Measurements from ENCODE around the gene ERCC6L2.
A peak's percentile ranks its signal among the peaks of the same experiment; 100 is the strongest.

Gene ERCC6L2

DNA sequence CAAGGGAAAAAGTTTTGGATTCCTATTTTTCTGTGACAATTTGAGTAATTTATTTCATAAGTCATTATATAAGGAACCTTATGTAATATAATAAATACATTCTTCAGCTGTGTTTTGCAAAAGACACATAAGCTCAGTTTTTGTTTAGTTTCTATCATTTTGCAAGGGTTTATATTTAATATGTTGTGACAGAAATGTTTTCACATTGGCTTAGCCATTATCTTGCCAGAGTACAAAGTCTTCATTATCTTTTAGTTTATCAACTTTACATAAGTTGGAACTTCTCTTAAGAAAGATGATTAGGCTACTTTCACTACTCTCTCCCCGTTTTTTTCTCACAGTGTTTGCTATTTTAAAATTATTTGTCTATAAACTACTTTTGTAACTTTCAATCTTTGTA, 54.8 kb downstream of the ERCC6L2 start:
- DNase-seq: no peak

DNA sequence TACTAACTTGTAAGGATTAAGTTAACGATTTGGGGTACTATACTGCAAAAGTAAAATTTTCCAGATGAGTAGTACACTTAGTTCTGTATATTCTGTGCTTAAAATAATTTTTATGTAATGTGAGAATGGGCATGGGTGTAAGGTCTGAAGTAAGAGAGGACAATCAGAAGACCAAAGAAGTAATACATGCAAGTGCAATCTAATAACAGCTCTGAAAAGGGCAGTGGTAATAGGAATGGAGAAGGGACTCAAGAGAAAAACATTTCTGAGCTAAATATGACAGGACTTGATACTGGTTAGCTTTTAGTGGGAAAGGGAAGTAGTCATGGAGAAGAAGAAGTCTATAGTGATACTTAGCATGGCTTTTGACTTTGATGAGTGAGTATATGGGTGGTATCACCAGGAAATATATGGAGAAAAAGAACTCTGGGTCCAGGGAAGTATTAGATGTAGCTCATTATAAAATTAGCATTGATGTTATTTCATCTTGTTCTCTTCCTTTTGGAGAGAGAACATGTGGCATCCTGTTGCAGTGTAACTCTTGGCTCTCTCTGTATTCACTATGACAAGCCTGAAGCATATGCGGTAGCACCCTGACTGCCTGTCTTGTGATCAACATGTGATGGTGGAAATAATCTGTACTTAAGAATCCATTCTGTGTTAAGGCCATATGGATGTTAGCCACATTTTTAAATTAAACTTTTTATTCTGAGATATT, 60.5 kb downstream of the ERCC6L2 start:
- DNase-seq: no peak

DNA sequence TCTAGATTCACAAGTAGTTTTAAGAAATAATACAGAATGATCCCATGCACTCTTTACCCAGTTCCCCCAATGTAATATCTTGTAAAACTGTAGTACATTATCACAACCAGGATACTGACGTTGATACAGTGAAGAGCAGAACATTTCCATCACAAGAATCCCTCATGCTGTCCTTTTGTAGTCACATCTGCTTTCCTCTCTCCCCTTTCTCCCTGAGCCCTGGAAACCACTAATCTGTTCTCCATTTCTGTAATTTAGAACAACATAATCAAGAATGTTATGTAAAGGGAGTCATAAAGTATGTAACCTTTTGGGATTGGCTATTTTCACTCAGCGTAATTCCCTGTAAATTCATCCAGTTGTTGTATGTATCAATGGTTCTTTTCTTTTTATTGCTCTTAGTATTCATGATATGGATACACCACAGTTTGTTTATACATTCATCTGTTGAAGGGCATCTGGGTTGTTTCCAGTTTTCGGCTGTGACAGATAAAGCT, 61.1 kb downstream of the ERCC6L2 start:
- DNase-seq: no peak

DNA sequence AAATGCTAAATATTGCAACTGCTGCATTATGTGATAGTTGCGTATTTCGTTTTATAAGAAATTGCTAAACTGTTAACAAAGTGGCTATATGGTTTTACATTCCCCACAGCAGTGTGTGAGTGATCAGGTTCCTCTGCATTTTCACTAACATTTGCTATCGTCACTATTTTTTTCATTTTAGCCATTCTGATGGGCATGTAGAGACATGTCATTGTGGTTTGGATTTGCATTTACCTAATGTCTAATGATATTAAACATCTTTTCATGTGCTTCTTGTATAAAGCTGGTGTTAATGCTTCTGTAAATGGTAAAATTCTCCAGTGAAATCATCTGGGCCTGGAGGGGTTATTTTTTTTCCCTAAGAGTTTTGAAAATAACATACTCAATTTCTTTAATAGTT, 61.6 kb downstream of the ERCC6L2 start:
- no peak for DNase-seq

DNA sequence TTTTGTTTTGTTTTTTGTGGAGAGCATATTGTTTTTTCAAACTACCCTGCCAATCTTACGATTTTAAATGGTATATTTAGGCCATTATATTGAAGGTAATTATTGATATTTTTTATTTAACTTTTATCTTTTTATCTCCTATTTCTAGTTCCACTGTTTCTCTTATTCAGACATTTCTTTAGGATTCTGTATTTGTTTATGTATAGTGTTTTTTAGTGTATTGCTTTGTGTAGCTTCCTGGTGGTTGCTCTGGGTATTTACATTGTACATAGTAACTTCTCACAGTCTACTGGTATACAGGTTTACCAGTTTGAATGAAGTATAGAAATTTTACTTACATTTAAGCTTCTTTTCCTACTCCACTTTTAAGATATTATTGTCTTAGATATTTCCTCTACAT, 63.2 kb downstream of the ERCC6L2 start:
- no peak for DNase-seq

DNA sequence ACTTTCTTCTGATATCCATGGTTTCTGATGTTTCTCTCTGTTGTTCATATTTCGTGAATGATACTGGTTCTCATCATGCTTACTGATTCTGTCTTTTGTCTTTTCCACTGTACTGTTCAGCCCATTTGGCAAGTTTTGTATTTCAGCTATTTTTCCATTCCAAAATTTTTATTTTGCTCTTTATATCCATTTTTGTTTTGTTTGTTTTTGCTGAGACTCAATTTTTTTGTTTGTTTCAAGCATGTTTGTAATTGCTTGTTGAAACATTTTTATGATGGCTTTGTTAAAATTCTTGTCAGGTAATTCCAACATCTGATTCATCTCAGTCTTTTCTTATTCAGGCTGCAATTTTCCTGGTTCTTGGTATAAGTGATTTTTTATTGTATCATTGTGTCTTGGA, 64.0 kb downstream of the ERCC6L2 start:
- no peak for DNase-seq

DNA sequence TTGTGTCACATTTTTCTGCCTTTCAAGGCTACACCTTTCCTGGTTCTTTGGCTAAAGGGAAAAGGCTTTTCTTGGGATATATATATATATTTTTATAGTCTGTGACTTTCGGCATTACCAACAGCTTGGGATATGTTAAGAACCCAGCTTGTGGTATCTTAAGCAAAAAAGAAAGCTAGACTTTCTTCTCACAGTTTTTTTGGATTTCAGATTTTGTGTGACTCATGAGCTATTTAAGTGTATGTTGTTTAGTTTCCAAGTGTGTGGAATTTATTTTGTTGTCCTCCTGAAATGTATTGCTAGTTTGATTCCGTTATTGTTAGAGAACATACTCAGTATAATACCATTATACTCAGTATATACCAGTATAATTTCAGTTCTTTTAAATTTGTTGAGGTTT, 64.8 kb downstream of the ERCC6L2 start:
- no peak for DNase-seq

DNA sequence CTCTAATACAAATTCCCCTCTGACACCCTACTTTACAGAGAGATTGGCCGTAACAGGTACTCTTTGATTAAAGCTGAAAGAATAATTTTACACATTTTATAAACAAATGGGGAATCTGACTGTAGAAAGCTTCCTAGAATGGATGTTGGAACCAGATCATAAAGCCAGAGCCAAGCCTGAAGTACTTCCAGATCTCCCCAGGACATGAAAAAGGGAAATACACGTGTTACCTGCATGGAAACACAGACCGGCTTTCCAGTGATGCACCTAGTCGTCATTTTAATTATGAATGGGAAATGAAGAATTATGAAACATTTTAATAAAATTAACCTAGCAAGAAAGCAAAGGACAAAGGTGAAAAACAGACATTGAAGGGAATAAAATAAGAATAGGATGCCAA, 66.5 kb downstream of the ERCC6L2 start:
- no peak for DNase-seq

DNA sequence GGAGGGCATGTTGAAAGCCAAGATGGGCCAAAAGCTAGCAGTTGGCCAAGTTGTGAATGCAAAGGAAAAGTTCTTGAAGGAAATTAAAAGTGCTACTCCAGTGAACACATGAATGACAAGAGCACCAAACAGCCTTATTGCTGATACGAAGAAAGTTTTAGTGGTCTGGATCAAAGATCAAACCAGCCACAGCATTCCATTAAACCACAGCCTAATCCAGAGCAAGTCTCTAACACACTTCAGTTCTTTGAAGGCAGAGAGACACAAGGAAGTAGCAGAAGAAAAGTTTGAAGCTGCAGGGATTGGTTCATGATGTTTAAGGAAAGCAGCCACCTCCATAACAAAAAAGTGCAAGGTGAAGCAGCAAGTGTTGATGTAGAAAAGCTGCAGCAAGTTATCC, 71.6 kb downstream of the ERCC6L2 start:
- DNase-seq: no peak

DNA sequence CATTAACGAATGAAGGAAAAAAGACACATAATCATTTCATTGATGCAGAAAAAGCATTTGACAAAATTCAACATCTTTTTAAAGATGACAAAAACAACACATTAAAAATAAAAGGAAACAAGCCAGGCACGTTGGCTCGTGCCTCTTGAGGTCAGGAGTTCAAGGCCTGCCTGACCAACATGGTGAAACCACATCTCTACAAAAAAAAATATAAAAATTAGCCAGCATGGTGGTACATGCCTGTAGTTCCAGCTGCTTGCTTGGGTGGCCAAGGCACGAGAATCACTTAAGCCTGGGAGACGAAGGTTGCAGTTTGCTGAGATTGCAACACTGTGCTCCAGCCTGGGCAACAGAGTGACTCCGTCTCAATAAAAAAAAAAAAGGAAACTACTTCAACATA, 77.0 kb downstream of the ERCC6L2 start:
- no peak for DNase-seq

DNA sequence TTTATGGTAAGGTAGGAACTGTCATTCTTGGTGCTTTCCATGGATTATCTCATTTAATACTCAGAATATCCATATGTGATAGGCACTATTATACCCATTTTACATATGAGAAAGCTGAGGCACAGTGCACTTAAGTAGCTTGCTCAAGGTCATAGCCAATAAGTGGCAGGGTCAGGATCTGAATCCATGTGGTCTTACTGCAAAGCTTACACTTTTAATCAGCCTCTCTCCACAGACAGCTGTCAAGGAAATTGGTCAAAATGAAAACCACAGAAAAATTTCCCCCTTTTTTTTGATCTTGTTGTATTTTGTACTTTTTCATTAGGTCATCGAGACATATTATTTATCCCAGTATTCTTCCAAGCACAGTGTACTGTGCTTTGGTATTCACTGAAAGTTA, 78.5 kb downstream of the ERCC6L2 start:
- DNase-seq: no peak

DNA sequence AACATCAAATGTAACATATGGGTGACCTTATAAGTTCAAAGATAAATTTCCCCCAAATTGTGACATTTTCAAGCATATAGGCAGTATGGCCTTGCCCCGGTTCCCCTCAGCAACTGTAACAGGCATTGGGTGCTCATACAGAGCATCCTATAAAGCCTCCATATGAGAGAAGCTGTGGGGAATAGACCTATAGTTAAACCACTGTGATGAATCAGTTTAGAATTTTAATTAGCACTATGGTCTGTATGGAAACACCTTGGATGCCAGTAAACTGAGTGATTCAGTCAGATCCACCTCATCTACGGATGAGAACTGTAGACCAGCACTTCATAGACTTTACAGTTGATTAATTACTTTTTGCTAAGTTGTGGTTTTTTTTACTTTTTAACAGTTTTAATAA, 79.4 kb downstream of the ERCC6L2 start:
- DNase-seq: no peak

DNA sequence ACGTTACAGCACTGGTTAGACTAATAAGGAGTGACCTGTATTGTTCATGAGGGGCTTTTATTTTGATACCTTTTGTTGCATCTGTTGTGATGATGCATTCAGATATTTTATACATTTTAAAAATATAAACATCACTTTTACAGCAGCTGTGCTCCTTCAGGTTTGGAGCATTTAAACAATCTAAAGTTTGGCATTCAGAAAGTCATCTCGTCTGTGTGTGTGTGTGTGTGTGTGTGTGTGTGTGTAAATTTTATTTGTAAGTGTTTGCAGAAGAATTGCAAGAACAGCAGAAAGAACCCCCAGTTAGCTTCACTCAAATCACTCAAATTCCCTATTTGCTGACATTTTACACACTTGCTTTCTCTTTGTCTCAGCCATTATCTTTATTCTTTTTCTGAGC, 87.4 kb downstream of the ERCC6L2 start:
- no peak for DNase-seq

DNA sequence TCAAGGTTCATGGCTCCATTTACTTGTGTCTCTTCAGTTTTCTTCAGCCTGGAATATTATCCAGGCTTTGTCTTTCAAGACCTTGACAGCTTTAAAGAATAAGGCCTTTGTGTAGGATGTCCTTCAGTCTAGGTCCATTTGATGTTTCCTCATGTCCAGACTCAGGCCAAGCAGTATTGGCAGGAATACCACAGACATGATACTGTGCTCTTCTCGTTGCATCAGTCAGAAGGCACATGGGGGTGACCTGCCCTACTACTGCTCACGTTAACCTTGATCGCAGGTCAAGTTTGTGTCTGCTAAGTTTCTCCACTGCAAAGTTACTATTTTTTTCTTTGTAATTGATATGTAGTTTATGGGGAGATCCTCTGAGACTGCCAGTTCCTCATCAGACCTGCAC, 88.2 kb downstream of the ERCC6L2 start:
- DNase-seq: no peak

DNA sequence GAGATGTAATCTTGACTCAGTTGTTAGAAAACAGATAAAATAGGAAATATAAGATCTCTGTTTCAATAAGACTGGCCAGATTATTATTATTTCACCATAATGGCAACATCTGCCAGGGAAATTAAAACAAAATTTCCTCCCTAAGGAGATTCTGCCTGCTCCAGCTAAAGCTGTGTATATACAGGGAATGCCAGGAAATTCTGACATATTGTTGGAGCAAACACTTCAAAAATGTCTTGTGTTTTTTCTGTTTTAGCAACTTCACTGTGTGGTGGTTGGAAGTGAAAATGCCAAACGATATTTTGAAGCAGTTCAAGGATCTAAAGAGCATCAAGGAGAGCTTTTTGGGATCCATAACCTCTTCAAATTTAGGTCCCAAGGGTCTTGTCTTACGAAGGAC, 90.8 kb downstream of the ERCC6L2 start:
- DNase-seq: no peak

DNA sequence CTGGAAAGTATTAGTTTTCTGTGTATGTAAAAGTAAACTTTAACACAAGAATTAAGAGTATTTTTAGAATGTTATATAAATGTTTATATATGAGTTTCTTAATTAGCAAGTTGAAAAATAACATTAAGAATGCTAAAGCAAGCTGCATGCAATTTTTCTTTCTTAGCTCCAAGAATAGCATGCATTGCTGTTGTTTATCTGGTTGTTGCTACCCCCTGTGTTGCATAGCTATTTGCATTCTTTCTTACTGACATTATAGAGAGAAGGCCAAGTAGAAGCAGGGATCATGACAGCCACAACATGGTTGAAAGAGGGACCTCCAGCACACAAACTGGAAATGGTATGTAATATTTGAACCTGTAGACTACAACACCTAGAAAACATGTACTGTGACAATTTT, 94.8 kb downstream of the ERCC6L2 start:
- DNase-seq: no peak

DNA sequence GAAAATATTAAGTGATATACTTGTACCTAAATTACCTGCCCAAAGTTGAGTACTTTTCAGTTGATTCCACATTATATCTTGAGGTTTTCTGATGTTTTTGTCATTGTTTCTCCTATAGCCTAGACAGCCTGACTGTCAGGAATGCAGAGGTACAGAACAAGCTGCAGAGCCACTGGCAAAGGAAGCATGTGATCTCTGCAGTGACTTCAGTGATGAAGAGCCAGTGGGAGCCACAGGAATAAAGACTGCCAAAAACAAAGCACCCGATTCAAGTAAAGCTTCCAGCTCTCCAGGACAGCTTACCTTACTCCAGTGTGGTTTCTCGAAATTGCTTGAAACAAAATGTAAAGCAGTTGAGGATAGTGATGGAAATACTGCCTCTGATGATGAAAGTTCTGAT, 96.3 kb downstream of the ERCC6L2 start:
- DNase-seq: no peak

DNA sequence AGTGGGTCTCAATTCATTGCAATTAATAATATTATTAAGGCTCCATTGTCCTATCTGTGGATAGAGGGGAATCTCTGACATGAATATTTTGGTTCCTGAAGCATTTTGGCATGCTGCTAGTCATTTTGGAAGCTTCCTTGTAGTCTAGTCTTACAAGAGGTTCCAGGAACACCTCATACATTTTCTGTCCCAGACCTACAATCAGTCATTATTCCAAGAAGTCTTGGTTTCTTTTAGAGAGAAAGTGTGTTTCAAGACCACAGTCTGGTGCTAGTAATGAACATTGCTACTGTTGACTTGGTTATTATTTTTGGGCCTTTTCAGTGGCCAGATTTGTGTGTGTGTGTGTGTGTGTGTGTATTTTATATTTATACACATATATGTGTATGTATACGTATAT, 98.9 kb downstream of the ERCC6L2 start:
- DNase-seq: no peak

DNA sequence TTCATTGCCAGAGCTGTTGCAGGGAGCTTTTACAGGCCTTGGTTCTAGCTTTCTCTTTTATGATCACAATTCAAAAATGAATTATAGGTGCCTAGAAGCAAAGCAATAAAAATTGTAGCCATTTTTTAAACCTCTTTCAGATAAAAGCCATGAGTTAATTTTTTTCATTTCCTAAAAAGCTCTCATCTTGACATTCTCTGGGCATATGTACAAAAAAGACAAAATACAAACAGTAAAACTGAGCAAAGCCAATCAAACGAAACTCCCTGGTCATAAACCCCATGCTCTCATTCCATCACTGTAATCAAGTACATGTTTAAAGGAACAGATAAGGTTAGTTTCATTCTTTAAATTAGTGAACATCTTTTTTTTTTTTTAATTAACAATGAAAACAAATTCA, 101.9 kb downstream of the ERCC6L2 start:
- no peak for DNase-seq

DNA sequence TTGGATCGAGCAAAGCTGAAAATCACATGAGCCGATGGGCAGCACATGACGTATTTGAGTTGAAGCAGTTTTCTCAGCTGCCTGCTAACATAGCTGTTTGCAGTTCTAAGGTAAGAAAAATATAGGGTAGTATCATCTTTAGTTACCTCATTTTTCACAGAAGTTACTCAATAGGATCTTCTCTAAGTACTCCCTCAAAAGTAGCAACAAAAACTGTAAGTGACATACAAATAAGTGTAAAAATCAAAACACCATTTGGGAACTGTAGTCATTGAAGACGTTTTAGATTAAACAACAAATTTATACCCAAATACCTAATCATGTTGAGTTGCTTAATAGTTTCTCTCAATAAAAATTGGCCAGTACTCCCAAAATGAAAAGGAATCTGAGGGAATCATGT, 102.6 kb downstream of the ERCC6L2 start:
- no peak for DNase-seq

DNA sequence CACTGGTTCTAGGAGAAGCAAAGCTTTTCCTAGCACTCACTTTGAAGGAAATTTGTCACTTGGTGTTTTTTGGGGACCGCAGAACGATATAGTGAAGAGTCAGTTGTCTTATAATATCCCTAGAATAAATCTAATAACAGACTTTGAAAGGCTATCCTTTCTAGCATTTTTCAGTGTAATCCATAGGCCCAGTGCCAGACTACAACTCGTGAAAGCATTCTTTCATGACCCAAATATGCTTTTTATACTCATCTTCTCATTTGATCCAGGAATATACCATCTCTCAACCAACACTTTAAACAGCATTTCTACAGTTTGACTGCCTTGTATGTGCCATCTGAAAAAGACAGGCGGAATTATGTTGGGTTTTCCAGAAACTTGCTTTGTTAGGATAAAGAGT, 104.0 kb downstream of the ERCC6L2 start:
- DNase-seq: no peak

DNA sequence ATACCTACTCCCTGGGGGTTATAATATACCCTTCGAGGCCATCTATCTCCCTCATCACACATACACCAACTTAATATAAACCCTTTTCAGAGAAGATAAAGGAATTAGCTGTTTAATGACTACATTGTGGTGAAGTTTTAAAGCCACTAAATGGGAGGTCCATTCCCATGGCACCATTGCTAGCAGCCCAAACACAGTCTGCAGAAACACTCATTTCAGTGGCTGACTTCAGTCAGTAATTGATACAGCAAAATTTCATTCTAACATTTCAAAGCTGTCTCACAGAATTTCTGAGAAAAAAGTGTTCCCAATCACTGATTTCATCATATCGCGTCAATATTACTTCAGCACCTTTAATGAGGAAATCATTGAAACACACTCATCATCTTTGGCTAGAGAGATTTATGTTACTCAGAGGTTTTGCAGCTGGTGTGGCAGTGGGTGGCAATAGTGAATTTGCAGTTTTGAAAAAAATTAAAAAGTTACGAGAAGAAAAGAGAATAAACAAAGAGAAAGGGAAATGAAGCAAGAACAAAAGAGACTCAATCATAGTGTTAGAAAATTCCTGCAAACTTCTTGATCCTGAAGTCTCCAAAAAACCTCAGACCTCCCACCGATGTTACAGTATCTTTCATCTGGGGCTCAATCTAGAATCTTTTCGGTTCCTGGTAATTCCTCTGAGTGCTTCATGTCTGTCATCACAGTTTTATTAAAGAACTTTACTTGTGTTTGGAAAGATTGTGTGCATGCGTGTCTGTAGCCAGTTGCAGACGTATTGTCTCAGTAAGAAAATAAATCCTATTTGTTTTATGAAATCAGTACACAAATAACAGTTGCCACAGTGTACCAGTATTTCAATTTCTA, 105.0 kb downstream of the ERCC6L2 start:
- DNase-seq: peak in 1 of 2 donors; percentile 22

DNA sequence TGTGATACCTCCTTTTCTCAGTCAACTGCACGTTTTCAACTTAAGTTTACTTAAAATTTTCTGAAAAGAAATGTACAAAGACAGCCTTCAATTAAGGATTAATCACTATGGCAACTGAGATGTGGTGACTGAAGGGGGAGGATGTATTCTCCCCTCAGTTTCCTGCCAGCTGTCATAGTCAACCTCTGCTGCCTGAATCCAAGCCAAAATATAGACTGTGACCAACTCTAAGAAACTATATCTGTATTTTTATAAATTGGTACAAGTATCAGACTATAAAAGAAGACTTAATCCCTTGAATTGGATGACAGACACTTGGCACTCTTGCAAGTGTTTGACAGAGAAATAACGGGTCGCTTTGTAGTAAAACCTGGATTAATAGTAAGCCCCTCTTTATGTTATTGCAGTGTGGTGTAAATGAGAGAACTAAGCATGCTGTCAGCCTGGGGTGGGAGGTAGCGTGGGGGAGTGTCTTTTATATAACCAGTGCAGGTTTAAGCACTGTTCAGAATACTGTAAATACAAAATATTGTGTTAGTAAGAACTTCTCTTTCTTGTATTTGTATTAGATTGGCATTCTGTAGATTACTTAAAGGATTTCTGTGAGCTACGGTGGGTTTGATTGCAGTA, 106.4 kb downstream of the ERCC6L2 start:
- DNase-seq: peak in 1 of 2 donors; percentile 76

Measured in bone marrow (tissue), 2 donors.